IPS-NIHi11 (cell line): ENCODE data around the gene SETD1A.
"Not testable (repeated sequence)": the region's sequence is repeated elsewhere in the genome, so short reads cannot be mapped to it uniquely, and the experiment has no call there.

Source experiments
- DNase-seq: peaks from one replicate; pipeline ENCODE4 v3.0.0; 2012; ENCODE audit warnings: mixed read lengths, low spot score

The SETD1A gene

GRCh38 chr16:30929167-30929566 lies 28.4 kb upstream of the SETD1A start:
- DNase-seq, result no peak

- no peak for DNase-seq
Measured at GRCh38 chr16:30930160-30930571, 27.4 kb upstream of the SETD1A start.

- DNase-seq, result no peak
Measured at GRCh38 chr16:30931068-30931650, 26.4 kb upstream of the SETD1A start.

GRCh38 chr16:30934827-30935557 lies 22.6 kb upstream of the SETD1A start:
- peak; percentile 78 for DNase-seq

- DNase-seq, result no peak
Measured at GRCh38 chr16:30937692-30938091, 19.9 kb upstream of the SETD1A start.

- not testable (repeated sequence) for DNase-seq
Measured at GRCh38 chr16:30939571-30939970, 18.0 kb upstream of the SETD1A start.

GRCh38 chr16:30941600-30942425 lies 15.7 kb upstream of the SETD1A start:
- peak; percentile 90 for DNase-seq

- DNase-seq, result no peak
Measured at GRCh38 chr16:30942426-30942806, 15.1 kb upstream of the SETD1A start.

- DNase-seq, result no peak
Measured at GRCh38 chr16:30944352-30944751, 13.2 kb upstream of the SETD1A start.

- DNase-seq, result no peak
Measured at GRCh38 chr16:30946671-30947540, 10.6 kb upstream of the SETD1A start.

- DNase-seq, result no peak
Measured at GRCh38 chr16:30947541-30947858, 10.1 kb upstream of the SETD1A start.

- peak; percentile 86 for DNase-seq
Measured at GRCh38 chr16:30947859-30948666, 9.5 kb upstream of the SETD1A start.

GRCh38 chr16:30948667-30949649 lies 8.6 kb upstream of the SETD1A start, which contains the start of gene ORAI3:
Gene ORAI3 (plus strand): TSS chr16:30949068. CDS start chr16:30949290, 222 bp downstream.
- DNase-seq, result no peak

- DNase-seq, result no peak
Measured at GRCh38 chr16:30949650-30950515, 7.7 kb upstream of the SETD1A start.

GRCh38 chr16:30950516-30951065 lies 7.0 kb upstream of the SETD1A start:
- no peak for DNase-seq

GRCh38 chr16:30951193-30951592 lies 6.4 kb upstream of the SETD1A start:
- no peak for DNase-seq

GRCh38 chr16:30951750-30952149 lies 5.8 kb upstream of the SETD1A start:
- no peak for DNase-seq

- no peak for DNase-seq
Measured at GRCh38 chr16:30953111-30953510, 4.4 kb upstream of the SETD1A start.
